HG02588 (cell line): ENCODE results near the gene LDLRAP1.
"Not testable (repeated sequence)": the region's sequence is repeated elsewhere in the genome, so short reads cannot be mapped to it uniquely, and the experiment has no call there.

Experiments
- ATAC-seq: cut with Tn5 transposase; IDR thresholded peaks from one replicate; pipeline ENCODE4 v1.9.1; 2021; ENCODE audit warnings: mild to moderate bottlenecking, moderate library complexity; ENCODE audit not compliant: unreplicated experiment

The LDLRAP1 gene

GRCh38 chr1:25599969-25600610, 56.7 kb downstream of the LDLRAP1 start:
- ATAC-seq, result no peak

DNA sequence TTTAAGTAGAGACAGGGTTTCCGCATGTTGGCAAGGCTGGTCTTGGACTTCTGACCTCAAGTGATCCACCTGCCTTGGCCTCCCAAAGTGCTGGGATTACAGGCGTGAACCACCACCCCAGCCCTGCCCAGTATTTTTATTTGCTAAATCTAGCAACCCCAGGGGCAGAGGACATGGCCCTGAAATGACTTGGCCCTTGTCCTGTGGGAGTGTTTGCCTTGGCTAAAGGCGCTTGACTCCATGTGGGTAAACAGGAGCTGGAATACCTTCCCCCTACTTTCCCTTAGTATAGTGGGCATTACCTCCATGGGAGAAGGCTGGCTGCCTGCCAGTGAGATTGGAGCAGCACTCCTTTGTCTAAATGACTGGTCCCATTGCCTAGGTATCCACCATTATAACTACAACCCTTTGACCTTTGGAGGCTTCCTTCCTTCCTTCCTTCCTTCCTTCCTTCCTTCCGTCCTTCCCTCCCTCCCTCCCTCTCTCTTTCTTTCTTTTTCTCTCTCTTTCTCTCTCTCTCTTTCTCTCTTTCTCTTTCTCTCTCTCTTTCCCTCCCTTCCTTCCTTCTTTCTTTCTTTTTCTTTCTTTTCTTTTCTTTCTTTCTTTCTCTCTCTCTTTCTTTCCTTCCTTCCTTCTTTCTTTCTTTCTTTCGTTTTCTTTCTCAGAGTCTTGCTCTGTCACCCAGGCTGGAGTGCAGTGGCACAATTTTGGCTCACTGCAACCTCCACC, 57.7 kb downstream of the LDLRAP1 start:
- ATAC-seq, result not testable (repeated sequence)

DNA sequence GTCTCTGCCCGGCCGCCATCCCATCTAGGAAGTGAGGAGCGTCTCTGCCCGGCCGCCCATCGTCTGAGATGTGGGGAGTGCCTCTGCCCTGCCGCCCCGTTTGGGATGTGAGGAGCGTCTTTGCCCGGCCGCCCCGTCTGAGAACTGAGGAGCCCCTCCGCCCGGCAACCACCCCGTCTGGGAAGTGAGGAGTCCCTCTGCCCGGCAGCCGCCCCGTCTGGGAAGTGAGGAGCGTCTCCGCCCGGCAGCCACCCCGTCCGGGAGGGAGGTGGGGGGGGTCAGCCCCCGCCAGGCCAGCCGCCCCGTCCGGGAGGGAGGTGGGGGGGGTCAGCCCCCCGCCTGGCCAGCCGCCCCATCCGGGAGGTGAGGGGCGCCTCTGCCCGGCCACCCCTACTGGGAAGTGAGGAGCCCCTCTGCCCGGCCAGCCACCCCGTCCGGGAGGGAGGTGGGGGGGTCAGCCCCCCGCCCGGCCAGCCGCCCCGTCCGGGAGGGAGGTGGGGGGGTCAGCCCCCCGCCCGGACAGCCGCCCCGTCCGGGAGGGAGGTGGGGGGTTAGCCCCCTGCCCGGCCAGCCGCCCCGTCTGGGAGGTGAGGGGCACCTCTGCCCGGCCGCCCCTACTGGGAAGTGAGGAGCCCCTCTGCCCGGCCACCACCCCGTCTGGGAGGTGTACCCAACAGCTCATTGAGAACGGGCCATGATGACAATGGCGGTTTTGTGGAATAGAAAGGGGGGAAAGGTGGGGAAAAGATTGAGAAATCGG, 60.6 kb downstream of the LDLRAP1 start:
- ATAC-seq, result not testable (repeated sequence)

- no peak for ATAC-seq
Measured at GRCh38 chr1:25607123-25607522, 63.7 kb downstream of the LDLRAP1 start.

GRCh38 chr1:25608488-25609178, 65.2 kb downstream of the LDLRAP1 start:
- no peak for ATAC-seq

- no peak for ATAC-seq
Measured at GRCh38 chr1:25609921-25610320, 66.5 kb downstream of the LDLRAP1 start.

DNA sequence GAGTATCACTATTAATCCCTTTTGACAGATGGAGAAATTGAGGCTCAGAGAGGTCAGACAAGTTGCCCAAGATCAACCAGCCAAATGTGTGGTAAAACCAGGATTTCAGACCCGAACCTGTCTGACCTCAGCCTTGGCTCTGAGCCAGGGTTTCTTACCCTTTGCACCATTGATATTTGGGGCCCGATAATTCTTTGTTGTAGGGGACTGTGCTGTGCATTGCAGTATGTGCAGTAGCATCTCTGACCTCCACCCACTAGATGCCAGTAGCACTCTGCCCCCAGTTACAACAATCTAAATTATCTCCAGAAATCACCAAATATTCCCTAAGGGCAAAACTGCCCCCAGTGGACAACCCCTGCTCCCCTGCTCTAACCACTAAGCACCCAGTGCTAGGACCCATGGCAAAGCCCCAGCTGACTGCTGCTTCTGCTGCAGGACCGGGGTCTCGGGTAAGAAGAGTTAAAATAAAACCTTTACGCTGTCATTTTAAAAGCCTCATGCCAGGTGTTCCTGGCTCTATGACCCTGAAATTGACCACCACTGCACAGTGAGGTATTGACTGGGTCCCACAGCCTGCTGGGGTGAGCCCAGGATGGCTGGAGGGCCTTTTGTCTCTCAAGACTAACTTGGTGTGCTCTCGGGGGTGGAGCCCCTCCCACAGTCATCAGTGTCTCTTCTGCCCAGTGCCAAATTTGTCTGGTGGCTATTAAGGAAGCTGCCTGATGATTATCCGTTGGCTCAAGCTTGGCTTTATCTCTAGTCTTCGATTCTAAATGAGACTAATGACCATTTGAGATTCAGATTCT, 67.6 kb downstream of the LDLRAP1 start:
- no peak for ATAC-seq

GRCh38 chr1:25611843-25612242, 68.4 kb downstream of the LDLRAP1 start:
- ATAC-seq, result no peak

GRCh38 chr1:25612421-25612820, 69.0 kb downstream of the LDLRAP1 start:
- no peak for ATAC-seq

DNA sequence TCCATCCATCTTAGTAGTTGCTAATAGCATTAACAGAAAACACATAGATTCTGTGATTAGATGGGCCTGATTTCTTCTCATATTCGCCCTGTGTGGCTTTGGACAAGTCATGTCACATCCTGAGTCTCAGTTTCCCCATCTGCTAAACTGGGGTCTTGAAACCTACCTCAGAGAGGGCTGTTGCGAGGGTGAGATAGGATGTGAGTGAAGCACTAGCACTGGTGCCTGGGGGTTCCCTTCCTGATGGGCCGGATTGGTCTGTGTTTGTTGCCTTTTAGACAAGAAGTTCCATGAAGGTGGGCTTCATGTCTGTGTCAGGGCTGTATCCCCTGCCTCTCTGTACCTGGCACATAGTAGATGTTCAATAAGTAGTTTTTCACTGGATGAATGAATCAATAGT, 69.7 kb downstream of the LDLRAP1 start:
- ATAC-seq, result no peak

- ATAC-seq, result no peak
Measured at GRCh38 chr1:25614501-25615171, 71.2 kb downstream of the LDLRAP1 start.

- no peak for ATAC-seq
Measured at GRCh38 chr1:25615172-25615541, 71.8 kb downstream of the LDLRAP1 start.

- ATAC-seq, result no peak
Measured at GRCh38 chr1:25615563-25616094, 72.2 kb downstream of the LDLRAP1 start.

- ATAC-seq, result peak; percentile 58
Measured at GRCh38 chr1:25616095-25616986, 72.9 kb downstream of the LDLRAP1 start, which contains the start of gene MAN1C1. MAN1C1 (plus strand) TSS chr1:25616791; CDS start chr1:25617798, 1,007 bp downstream.

- no peak for ATAC-seq
Measured at GRCh38 chr1:25616987-25617624, 73.7 kb downstream of the LDLRAP1 start.

GRCh38 chr1:25617625-25618432, 74.4 kb downstream of the LDLRAP1 start:
- ATAC-seq, result no peak

- ATAC-seq, result no peak
Measured at GRCh38 chr1:25618433-25618808, 75.0 kb downstream of the LDLRAP1 start.
